Lung (tissue), 12 donors: ENCODE measurements around the gene ITGA11. TPM values are rescaled to one million over a fixed set of nuclear protein-coding genes. Genes with fewer than 3 reads are reported as not detected.

Experiments
- ATAC-seq: fragments of 200-7000 bp; cut with Tn5 transposase; one replicate; pipeline ENCODE4 v1.9.1; 2020; ENCODE audit warnings: moderate number of reproducible peaks; ENCODE audit not compliant: insufficient read depth, low FRiP score
- DNase-seq, 3 donors: peaks; one replicate each; pipeline ENCODE4 v3.0.0-alpha.2; 2013 to 2017
- H3K27ac ChIP-seq, 2 donors: one replicate each; pipeline ENCODE4 v1.5.1; 2013; ENCODE audit warnings: mild to moderate bottlenecking in 2 of 2, moderate library complexity in 2 of 2, control low read depth in 1 of 2, inconsistent platforms in 1 of 2, low read depth in 1 of 2, low read length in 1 of 2
- H3K27me3 ChIP-seq, 3 donors: one replicate each; pipeline ENCODE4 v1.5.1; 2013; ENCODE audit warnings: low read length in 2 of 3; ENCODE audit not compliant: control insufficient read depth in 3 of 3, insufficient read depth in 3 of 3
- H3K36me3 ChIP-seq, 4 donors: one replicate each; pipeline ENCODE4 v1.5.1; 2013; ENCODE audit warnings: low read length in 4 of 4, mild to moderate bottlenecking in 1 of 4, moderate library complexity in 1 of 4; ENCODE audit not compliant: control insufficient read depth in 4 of 4, insufficient read depth in 4 of 4
- H3K4me1 ChIP-seq, 5 donors: one replicate each; pipeline ENCODE4 v1.5.1; 2013; ENCODE audit warnings: low read length in 5 of 5, mild to moderate bottlenecking in 2 of 5, moderate library complexity in 1 of 5; ENCODE audit not compliant: control insufficient read depth in 5 of 5, insufficient read depth in 5 of 5
- H3K4me3 ChIP-seq: one replicate; pipeline ENCODE4 v1.5.1; 2013; ENCODE audit warnings: mild to moderate bottlenecking, control low read depth, moderate library complexity
- H3K9ac ChIP-seq, 2 donors: one replicate each; pipeline ENCODE4 v1.5.1; 2013; ENCODE audit warnings: low read length in 2 of 2, control low read depth in 1 of 2; ENCODE audit not compliant: insufficient read depth in 1 of 2
- H3K9me3 ChIP-seq, 4 donors: one replicate each; pipeline ENCODE4 v1.5.1; 2013; ENCODE audit warnings: low read length in 3 of 4, mild to moderate bottlenecking in 1 of 4, moderate library complexity in 1 of 4; ENCODE audit not compliant: control insufficient read depth in 4 of 4, insufficient read depth in 3 of 4
- CTCF ChIP-seq: IDR thresholded peaks from 2 replicates; pipeline ENCODE4 v1.5.1; 2012; ENCODE audit warnings: mild to moderate bottlenecking; ENCODE audit errors: control extremely low read depth, extremely low read depth
- WGBS, 2 donors: extraction: QIAGEN DNeasy Blood & Tissue Kit; methylation state at CpG; one replicate each; pipeline ENCODE4 v1.1.7; 2013; 5-methylcytosine and 5-hydroxymethylcytosine counted together
- polyA plus RNA-seq, 2 donors: library from polyadenylated mRNA; stranded (reverse); fragments of 200-250 nt; gene quantifications; one replicate each; pipeline ENCODE4 v1.2.1, GENCODE V29; 2013
- total RNA-seq, 2 donors: library from RNA; depleted of rRNA in 1 of 2; stranded (reverse); fragments of >200 nt in 1 of 2; gene quantifications; one replicate each; pipeline ENCODE4 v1.2.1, GENCODE V29; 2014 to 2021
- donor health status: control.
- donor health status: control.
- donor health status: Bipolar disorder and iron deficiency.
- donor health status: healthy.
- donor health status: DM: yes; HTN: yes; CAD: no.

The ITGA11 gene
- total and polyA plus RNA-seq, 4 donors: 0.35 to 1.8 (median 1.0) TPM

- Histone ChIP-seq H3K27me3 (no peaks in the 10 kb centered on the region), H3K27ac (no peak overlapping the region), H3K4me1 (peaks cover 0 to 4% (median 2%) of the 10 kb centered on the region in 5 donors), H3K4me3 (no peak overlapping the region), H3K36me3 (no peaks in the 10 kb centered on the region), H3K9me3 (no peaks in the 10 kb centered on the region), H3K9ac (no peak overlapping the region)
- ATAC-seq (no peak), DNase-seq (peak; percentile 51 to 86 (median 84))
- peak; percentile 69 for TF ChIP-seq CTCF
- 34 to 43% methylated on average over 7 of the region's 7 CpGs for WGBS, 2 donors
Measured at GRCh38 chr15:68252925-68253534, 178.9 kb downstream of the ITGA11 start.

GRCh38 chr15:68249058-68249713 lies 182.8 kb downstream of the ITGA11 start:
- Histone ChIP-seq H3K9ac (no peak overlapping the region), H3K27me3 (no peaks in the 10 kb centered on the region), H3K4me3 (no peak overlapping the region), H3K36me3 (no peaks in the 10 kb centered on the region), H3K9me3 (peaks cover 0 to 6% (median 3%) of the 10 kb centered on the region in 4 donors), H3K4me1 (no peaks in the 10 kb centered on the region), H3K27ac (no peak overlapping the region)
- DNase-seq (no peak), ATAC-seq (no peak)
- no peak for TF ChIP-seq CTCF
- WGBS, 2 donors: 34 to 54% methylated on average over 3 of the region's 3 CpGs

Other genes starting within 250 kb of the ITGA11 start
- 10 to 100 TPM; 10.4 to 16.8 TPM for gene CALML4, start 226.8 kb downstream of the ITGA11 start, total RNA-seq
- gene CALML4, start 226.8 kb downstream of the ITGA11 start, polyA plus RNA-seq: 10 to 100 TPM; 12.0 to 21.7 TPM
- gene CLN6, start 202.4 kb downstream of the ITGA11 start, total RNA-seq: 10 to 100 TPM; 13.9 to 47.1 TPM
- 10 to 100 TPM; 37.4 to 48.9 TPM for gene CLN6, start 202.4 kb downstream of the ITGA11 start, polyA plus RNA-seq
- gene FEM1B, start 154.4 kb downstream of the ITGA11 start, total RNA-seq: 10 to 100 TPM; 46.2 to 57.7 TPM
- gene FEM1B, start 154.4 kb downstream of the ITGA11 start, polyA plus RNA-seq: 10 to 100 TPM in 1 of 2 donors, 1 to 10 TPM in 1; 8.1 to 14.8 TPM
- gene CORO2B, start 146.8 kb upstream of the ITGA11 start, total RNA-seq: 10 to 100 TPM in 1 of 2 donors, 1 to 10 TPM in 1; 5.9 to 12.5 TPM
- gene CORO2B, start 146.8 kb upstream of the ITGA11 start, polyA plus RNA-seq: 1 to 10 TPM; 2.4 to 2.8 TPM